GM12801 (cell line): ENCODE data around the gene KCNAB2.

Source experiments
- CTCF ChIP-seq: IDR thresholded peaks from one replicate; pipeline ENCODE4 v1.5.1; 2011; ENCODE audit warnings: control low read depth; ENCODE audit not compliant: insufficient read length; ENCODE audit errors: extremely low read depth

The KCNAB2 gene

GRCh38 chr1:6112690-6113005, 67.0 kb downstream of the KCNAB2 start:
- no peak for TF ChIP-seq CTCF

- TF ChIP-seq CTCF, result no peak
These were observed 67.4 kb downstream of the KCNAB2 start for GRCh38 chr1:6113116-6113515.

GRCh38 chr1:6113745-6114144, 68.1 kb downstream of the KCNAB2 start:
- TF ChIP-seq CTCF, result no peak

- TF ChIP-seq CTCF, result no peak
These were observed 70.4 kb downstream of the KCNAB2 start for GRCh38 chr1:6116137-6116536.

GRCh38 chr1:6117064-6117463, 71.4 kb downstream of the KCNAB2 start:
- no peak for TF ChIP-seq CTCF

GRCh38 chr1:6117624-6118023, 71.9 kb downstream of the KCNAB2 start:
- TF ChIP-seq CTCF, result no peak

GRCh38 chr1:6118415-6118814, 72.7 kb downstream of the KCNAB2 start:
- TF ChIP-seq CTCF, result no peak

GRCh38 chr1:6121021-6121421, 75.3 kb downstream of the KCNAB2 start:
- no peak for TF ChIP-seq CTCF
